Astrocyte (in vitro differentiated cells and primary cell): ENCODE data around the gene FRMD4A. TPM values are rescaled to one million over a fixed set of nuclear protein-coding genes. Genes with fewer than 3 reads are reported as not detected.

Experiments used
- DNase-seq: peaks from one replicate; pipeline ENCODE4 v3.0.0-alpha.2; 2010; ENCODE audit warnings: low read depth
- FAIRE-seq: peaks from 2 replicates; lab custom pipeline; 2011; peaks lifted over from hg19 to GRCh38; lab: Jason Lieb, UNC
- H2AFZ ChIP-seq: 2 replicates; pipeline ENCODE4 v1.6.0; 2012; ENCODE audit warnings: low read depth, low read length, inconsistent platforms
- H3K27ac ChIP-seq: 2 replicates; pipeline ENCODE4 v1.5.1; 2011; ENCODE audit warnings: low read depth, low read length, inconsistent platforms
- H3K27me3 ChIP-seq: 2 replicates; pipeline ENCODE4 v1.6.0; 2011; ENCODE audit warnings: low read length, inconsistent platforms; ENCODE audit not compliant: insufficient read depth
- H3K36me3 ChIP-seq: 2 replicates; pipeline ENCODE4 v1.5.1; 2011; ENCODE audit warnings: low read length, inconsistent platforms; ENCODE audit not compliant: insufficient read depth
- H3K4me1 ChIP-seq: 2 replicates; pipeline ENCODE4 v1.5.1; 2011; ENCODE audit warnings: low read length, inconsistent platforms; ENCODE audit not compliant: insufficient read depth
- H3K4me2 ChIP-seq: 2 replicates; pipeline ENCODE4 v1.6.0; 2012; ENCODE audit warnings: low read length, inconsistent platforms
- H3K4me3 ChIP-seq: 2 replicates; pipeline ENCODE4 v1.5.1; 2011; ENCODE audit warnings: low read depth, mild to moderate bottlenecking, low read length, inconsistent platforms; ENCODE audit not compliant: insufficient read depth
- H3K79me2 ChIP-seq: 2 replicates; pipeline ENCODE4 v1.6.0; 2012; ENCODE audit warnings: mild to moderate bottlenecking, low read length, inconsistent platforms; ENCODE audit not compliant: insufficient read depth
- H3K9ac ChIP-seq: 2 replicates; pipeline ENCODE4 v1.6.0; 2012; ENCODE audit warnings: mild to moderate bottlenecking, low read length, inconsistent platforms
- H3K9me3 ChIP-seq: 2 replicates; pipeline ENCODE4 v1.5.1; 2012; ENCODE audit warnings: low read depth, mild to moderate bottlenecking, low read length, inconsistent platforms; ENCODE audit not compliant: insufficient read depth
- H4K20me1 ChIP-seq: 2 replicates; pipeline ENCODE4 v1.6.0; 2012; ENCODE audit warnings: low read length, inconsistent platforms; ENCODE audit not compliant: insufficient read depth
- H3K27ac Mint-ChIP-seq: one replicate; pipeline ENCODE4 v1.8.0; 2021; ENCODE audit warnings: mild to moderate bottlenecking, mixed read lengths; ENCODE audit not compliant: unreplicated experiment
- H3K27me3 Mint-ChIP-seq: one replicate; pipeline ENCODE4 v1.8.0; 2021; ENCODE audit warnings: low read depth, mixed read lengths; ENCODE audit not compliant: unreplicated experiment
- H3K36me3 Mint-ChIP-seq: one replicate; pipeline ENCODE4 v1.8.0; 2021; ENCODE audit warnings: low read depth, mixed read lengths; ENCODE audit not compliant: unreplicated experiment
- H3K4me1 Mint-ChIP-seq: one replicate; pipeline ENCODE4 v1.8.0; 2021; ENCODE audit warnings: low read depth, mixed read lengths; ENCODE audit not compliant: unreplicated experiment
- H3K4me3 Mint-ChIP-seq: one replicate; pipeline ENCODE4 v1.8.0; 2021; ENCODE audit warnings: mild to moderate bottlenecking, moderate library complexity, mixed read lengths; ENCODE audit not compliant: unreplicated experiment
- H3K9me3 Mint-ChIP-seq: one replicate; pipeline ENCODE4 v1.8.0; 2021; ENCODE audit warnings: mild to moderate bottlenecking, mixed read lengths; ENCODE audit not compliant: unreplicated experiment
- CTCF ChIP-seq: IDR thresholded peaks from 2 replicates; pipeline ENCODE4 v1.5.1; 2011; ENCODE audit warnings: low read depth, mild to moderate bottlenecking, inconsistent platforms, low read length, moderate library complexity; ENCODE audit not compliant: insufficient read depth
- EZH2 ChIP-seq: IDR thresholded peaks from 2 replicates; pipeline ENCODE4 v1.6.1; 2012; ENCODE audit warnings: mild to moderate bottlenecking, low read length, inconsistent platforms; ENCODE audit not compliant: insufficient read depth
- total RNA-seq: library from RNA; stranded (reverse); gene quantifications from 2 replicates; pipeline ENCODE4 v1.2.1, GENCODE V29; 2021

FRMD4A gene
- total RNA-seq, 1 donor from 2014 or later = 82.5 TPM

GRCh38 chr10:14190702-14191101 is 140.0 kb downstream of the FRMD4A start:
- Histone ChIP-seq H2AFZ (no peak overlapping the region), H3K27me3 (no peaks in the 10 kb centered on the region), H3K9me3 (no peaks in the 10 kb centered on the region), H3K9ac (no peak overlapping the region), H3K4me3 (no peak overlapping the region), H3K4me2 (no peak overlapping the region), H3K4me1 (no peaks in the 10 kb centered on the region), H4K20me1 (no peaks in the 10 kb centered on the region), H3K36me3 (no peaks in the 10 kb centered on the region), H3K79me2 (no peaks in the 10 kb centered on the region), H3K27ac (no peak overlapping the region)
- DNase-seq (no peak), FAIRE-seq (no peak)
- Mint-ChIP-seq H3K27ac (no peak overlapping the region), H3K4me1 (no peaks in the 10 kb centered on the region), H3K27me3 (no peaks in the 10 kb centered on the region), H3K9me3 (peaks cover 2% of the 10 kb centered on the region), H3K36me3 (no peaks in the 10 kb centered on the region), H3K4me3 (no peak overlapping the region)
- TF ChIP-seq EZH2 (no peak), CTCF (no peak)

- FAIRE-seq = no peak
- Mint-ChIP-seq H3K36me3 (no peaks in the 10 kb centered on the region), H3K27ac (peak overlapping the region; percentile 29), H3K27me3 (peaks cover 3% of the 10 kb centered on the region), H3K4me3 (no peak overlapping the region), H3K9me3 (peaks cover 2% of the 10 kb centered on the region), H3K4me1 (peaks cover 4% of the 10 kb centered on the region)
- Histone ChIP-seq H3K4me3 (no peak overlapping the region), H3K79me2 (no peaks in the 10 kb centered on the region), H3K27me3 (peaks cover 3% of the 10 kb centered on the region), H3K9me3 (no peaks in the 10 kb centered on the region), H3K27ac (peak overlapping the region; percentile 36), H3K4me2 (no peak overlapping the region), H3K36me3 (no peaks in the 10 kb centered on the region), H2AFZ (no peak overlapping the region), H3K9ac (no peak overlapping the region), H4K20me1 (no peaks in the 10 kb centered on the region), H3K4me1 (peaks cover 4% of the 10 kb centered on the region)
- TF ChIP-seq CTCF (peak; percentile 53), EZH2 (no peak)
- DNase-seq = no peak
Observed at GRCh38 chr10:14186245-14186644, 144.5 kb downstream of the FRMD4A start.

- Histone ChIP-seq H3K9me3 (no peaks in the 10 kb centered on the region), H3K4me2 (peak overlapping the region; percentile 63), H3K27me3 (peaks cover 6% of the 10 kb centered on the region), H3K27ac (peak overlapping the region; percentile 96), H3K36me3 (no peaks in the 10 kb centered on the region), H2AFZ (peak overlapping the region; percentile 22), H3K4me1 (peaks cover 4% of the 10 kb centered on the region), H4K20me1 (no peaks in the 10 kb centered on the region), H3K79me2 (no peaks in the 10 kb centered on the region), H3K4me3 (no peak overlapping the region), H3K9ac (peak overlapping the region; percentile 85)
- peaks cover 3% of the 10 kb centered on the region for H3K27me3 Mint-ChIP-seq
- no peak overlapping the region for H3K4me3 Mint-ChIP-seq
- peak; percentile 96 for DNase-seq
- H3K9me3 Mint-ChIP-seq = no peaks in the 10 kb centered on the region
- peak overlapping the region; percentile 98 for H3K27ac Mint-ChIP-seq
- FAIRE-seq = no peak
- TF ChIP-seq EZH2 (no peak), CTCF (no peak)
- peaks cover 4% of the 10 kb centered on the region for H3K4me1 Mint-ChIP-seq
- no peaks in the 10 kb centered on the region for H3K36me3 Mint-ChIP-seq
Observed at GRCh38 chr10:14185316-14186045, 145.2 kb downstream of the FRMD4A start.
